NCI-H2196 treated with DMSO at 0.1 percent for 48 hours (cell line): ENCODE measurements around the gene SLAMF8.
A peak's percentile ranks its signal among the peaks of the same experiment; 100 is the strongest.

Experiments used
- DNase-seq: peaks from one replicate; lab custom pipeline; 2025; ENCODE audit not compliant: unreplicated experiment; lab: John Stamatoyannopoulos, UW

The SLAMF8 gene

DNA sequence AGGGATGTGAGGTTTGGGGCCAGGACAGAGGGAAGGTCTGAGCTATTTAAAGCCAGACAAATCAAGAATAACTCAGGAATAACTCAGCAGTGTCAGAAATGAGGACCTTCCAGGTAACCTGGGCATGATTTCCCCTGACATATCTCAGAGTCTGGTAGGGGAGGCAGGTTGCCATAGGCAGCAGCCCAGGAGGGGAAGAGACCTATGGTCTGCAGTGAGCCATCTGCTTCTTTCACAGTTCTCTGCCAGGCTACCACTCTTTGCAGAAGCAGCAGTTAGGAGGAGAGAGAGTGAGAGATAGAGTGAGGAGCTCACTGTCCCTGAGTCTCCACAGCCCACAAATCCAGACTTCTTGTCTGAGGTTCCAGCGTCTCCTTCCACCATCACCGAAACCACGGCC, 42.1 kb downstream of the SLAMF8 start:
- DNase-seq, result no peak

DNA sequence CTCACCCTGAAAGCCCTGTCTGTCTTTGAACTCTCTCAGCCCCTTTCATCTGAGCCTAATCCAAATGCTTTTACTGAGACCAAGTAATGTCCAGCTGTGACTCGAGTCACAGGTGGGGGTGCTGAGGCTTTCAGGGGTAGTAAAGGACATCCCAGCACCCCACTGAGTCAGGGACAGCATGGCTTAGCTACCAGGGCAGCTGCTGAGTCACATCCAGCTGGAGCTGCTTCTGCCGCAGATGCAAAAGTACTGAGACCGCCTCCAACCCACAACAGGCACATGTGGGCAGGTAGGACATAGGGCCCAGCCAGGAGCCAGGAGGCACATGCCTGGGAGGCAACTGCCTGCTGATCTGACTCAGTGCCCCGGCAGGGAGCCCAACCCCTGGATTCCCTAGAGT, 42.5 kb downstream of the SLAMF8 start:
- no peak for DNase-seq

DNA sequence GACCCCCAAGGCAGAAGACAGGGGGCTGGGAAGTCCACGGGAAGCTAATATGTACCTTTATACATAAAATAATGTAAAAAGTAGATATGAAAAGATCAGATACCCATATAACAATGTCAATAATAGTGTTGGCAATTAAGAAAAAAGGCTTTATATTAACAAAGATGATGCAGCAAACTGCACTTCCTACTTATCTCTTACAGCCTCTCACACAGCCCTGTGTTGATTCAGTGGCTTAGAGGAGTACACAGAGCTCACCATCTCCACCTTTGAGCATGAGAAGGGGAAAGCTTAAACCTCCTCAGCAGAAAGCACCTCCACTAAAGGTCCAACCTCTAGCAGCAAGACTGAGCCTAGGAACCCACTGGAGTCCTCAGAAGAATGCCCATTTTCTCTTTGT, 42.9 kb downstream of the SLAMF8 start:
- DNase-seq, result no peak

DNA sequence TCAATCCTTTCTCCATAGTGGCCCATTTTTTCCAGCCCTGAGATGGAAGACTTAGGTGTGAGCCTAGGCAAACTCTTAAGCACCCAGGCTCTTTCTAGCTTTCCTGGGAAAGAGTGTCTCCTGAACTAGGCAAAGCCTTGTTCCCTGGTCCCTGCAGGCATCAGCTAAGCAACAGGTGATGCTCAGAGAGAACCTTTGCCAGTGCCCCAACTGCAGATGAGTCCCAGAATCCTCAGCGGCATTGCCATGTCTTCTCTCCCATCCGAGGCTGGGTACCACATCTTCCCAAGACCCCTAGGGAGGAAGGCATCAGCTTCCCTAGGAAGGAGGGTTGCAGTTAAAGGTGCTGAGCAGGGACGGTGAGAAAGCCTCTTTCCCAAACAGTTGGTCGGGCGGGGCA, 44.0 kb downstream of the SLAMF8 start:
- no peak for DNase-seq

DNA sequence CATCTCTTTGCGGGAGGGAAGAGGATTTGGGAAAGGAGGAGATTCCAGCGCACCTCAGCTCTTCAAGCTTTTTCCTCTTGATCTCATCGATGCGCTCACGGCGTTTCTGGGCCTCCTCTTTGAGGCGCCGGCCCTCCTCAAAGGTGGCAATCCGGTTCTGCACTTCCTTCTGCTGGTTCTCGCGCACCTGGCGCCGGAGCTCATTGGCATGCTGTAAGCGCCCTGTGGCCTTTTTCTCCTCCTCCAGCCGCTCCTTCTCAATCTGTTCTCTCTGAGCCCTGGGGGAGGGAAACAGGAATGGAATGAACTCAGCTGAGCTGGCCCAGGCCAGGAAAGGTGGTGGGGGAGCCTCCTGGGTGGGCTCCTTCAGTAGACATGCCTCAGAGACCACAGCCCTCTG, 46.2 kb downstream of the SLAMF8 start:
- no peak for DNase-seq

DNA sequence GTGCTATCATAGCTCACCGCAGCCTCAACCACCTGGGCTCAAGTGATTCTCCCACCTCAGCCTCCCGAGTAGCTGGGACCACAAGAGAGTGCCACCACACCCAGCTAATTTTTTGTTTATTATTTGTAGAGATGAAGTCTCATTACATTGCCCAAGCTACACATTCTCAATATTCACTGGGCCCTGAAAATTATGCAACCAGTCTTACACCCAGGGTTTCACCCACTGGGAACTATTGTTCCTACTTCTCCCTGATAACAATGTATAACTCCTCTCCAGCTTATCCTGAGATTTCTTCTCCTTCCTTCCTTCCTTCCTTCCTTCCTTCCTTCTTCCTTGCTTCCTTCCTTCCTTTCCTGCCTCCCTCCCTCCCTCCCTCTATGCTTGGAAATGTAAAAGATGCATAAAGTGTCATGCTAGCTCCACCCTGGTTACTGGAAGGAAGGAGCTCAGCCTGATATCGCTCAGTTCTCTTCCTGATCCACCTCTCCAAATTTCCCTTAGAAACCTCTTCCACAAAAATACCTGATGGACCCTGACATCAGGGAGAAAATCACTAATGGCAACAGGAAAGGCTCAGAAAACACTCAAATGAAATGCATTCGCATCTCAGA, 47.0 kb downstream of the SLAMF8 start:
- no peak for DNase-seq

DNA sequence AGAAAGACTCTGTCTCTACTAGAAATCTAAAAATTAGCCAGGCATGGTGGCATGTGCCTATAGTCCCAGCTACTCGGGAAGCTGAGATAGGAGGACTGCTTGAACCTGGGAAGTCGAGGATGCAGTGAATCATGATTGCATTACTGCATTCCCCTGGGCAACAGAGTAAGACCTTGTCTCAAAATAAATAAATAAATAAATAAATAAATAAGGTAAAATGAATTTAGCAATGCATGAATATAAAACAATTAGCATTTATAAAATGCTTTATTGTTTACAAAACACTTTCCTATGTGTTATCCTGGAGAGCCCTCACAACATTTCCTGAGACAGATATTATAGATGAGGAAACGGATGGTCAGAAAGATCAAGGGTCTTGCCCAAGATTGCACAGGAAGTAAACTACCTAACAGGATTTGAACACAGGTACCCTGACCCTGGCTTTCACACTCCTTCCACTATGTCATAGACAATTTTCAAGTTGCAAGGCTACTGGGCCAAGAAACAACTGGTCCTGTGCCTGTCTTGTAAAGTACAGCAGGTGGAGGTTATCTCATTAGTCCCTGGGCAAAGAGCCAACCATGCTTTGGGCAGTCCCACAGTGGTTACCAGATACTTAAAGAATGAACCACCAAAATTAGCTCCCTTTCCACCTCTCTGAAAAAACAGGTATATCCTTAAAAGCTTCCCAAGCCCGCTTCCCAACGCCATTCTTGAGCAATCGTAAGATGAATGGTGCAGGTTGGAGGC, 51.2 kb downstream of the SLAMF8 start:
- DNase-seq, result peak; percentile 22

DNA sequence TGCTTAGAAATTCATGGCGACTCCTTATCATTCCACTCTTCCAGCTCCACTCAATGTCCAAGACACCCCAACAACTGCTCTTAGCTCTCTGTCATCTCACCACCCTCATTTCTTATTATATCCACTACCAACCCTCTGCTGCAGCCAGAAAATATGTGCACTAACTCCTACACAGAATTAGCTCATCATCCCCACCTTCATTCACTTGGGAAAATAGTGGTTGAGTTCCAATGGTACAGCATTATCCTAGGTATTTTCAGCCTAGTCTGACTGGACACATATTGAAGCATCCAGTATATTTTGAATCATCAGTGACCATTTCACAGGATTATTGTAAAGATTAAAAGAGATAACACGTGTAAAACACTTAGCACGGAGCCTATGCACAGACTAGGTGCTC, 52.5 kb downstream of the SLAMF8 start:
- no peak for DNase-seq

DNA sequence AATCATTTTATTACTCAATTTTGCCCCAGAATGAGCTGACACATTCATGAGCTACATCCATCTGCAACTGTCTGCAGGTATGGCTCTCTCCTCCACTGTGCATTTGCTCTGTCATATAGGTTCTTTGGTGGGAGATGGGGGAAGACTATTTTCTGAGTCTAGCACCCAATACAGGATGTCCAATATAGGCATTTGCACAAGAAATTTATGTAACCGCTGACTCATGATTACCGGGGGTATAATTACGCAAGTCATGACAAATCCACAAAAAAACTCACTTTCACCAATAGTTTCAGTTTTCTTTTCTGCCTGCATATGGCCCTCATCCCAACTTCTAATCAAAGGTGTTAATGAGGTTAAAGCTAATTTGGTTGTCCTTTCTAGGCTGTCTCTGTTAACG, 53.3 kb downstream of the SLAMF8 start:
- DNase-seq, result no peak

DNA sequence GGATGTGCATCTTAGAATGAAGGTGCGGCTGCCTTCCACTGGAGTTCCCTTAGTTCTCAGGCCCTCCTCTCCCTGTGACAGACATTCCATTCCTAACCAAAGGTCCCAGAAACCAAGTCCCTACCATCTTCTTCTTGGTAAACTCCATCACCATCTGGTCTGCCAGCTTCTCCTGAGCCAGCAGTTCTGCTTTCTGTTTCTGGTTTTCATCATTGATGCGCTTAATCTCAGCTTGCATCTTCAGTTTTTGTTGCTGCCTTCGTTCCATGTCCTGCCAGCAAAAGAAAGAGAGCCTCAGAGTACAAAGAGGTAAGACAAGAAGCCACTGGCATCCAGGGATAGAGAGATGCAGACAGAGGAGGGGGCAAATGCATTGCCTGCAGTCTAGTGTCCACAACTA, 53.8 kb downstream of the SLAMF8 start:
- DNase-seq, result no peak

DNA sequence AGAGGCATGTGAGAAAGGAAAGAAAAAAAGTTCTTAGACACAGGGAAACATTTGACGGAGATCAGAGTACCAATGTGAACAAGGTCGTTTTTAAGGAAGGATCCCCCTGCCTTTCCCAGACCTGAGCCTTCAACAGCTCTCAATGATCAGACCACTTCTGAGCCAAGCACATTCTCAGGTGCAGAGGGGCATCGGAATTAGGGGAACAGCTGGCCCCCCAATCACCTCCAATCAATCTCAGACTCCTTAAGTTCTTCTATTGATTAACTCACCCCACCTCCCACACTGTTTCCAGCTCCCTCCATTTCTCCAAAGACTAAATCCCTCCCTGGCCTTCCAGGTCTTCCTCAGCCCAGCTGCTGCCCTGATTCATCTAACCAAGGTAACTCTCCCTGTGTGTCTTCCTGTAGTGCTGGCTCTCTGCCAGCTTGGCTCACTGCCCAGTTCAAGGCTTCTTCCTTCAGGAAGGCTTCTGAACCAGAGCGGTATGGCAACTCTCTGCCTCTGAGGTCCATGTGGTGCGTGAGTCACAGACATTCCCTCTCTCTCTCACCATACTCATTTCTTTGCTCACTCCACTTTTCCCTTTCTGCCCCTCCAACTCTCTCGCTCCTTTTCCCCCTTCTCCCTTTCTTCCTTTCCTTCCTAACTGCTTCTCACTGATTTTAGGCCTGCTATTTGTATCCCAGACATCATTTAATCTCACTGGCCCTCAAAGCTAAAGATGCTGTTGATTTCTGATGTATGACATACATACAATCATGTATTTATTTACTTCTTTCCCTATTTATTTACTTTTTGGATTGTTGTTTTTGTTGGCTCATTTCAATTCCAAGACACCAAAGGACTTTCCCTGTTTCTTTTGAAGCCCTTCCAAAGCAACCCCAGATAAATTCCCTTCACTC, 55.2 kb downstream of the SLAMF8 start:
- DNase-seq, result peak; percentile 80

DNA sequence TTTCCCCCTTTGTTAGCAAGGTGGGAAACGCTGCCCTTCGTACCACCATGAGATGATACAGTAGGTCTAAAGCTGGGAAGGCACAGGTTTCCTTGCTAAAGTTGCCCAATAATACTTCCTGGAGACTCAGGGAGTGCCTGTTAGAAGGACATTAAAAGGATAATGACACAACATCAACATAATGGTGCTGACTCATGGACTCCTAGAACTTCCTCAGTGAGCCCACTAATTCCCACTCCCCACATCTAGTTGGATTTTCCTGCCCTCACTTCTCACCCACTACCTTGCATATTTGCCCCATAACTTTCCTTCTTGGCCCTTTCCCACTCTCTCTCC, 55.8 kb downstream of the SLAMF8 start:
- no peak for DNase-seq

DNA sequence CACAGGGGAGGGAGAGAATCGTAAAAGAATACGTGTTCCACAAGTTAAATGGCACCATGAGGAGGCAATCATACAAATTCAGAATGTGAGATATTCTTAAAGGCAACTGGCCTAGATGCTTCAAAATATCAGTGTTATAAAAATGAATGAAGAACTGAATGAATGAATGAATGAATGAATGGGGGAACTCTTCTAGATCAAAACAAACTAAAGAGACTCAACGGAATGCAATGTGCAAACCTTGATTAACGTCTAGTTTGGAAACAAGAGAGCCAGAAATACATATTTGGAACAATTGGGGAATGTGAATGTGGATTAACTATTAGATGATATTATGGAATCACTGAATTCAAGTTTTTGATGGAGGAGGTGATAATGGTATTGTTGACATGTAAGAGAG, 56.5 kb downstream of the SLAMF8 start:
- DNase-seq, result no peak

DNA sequence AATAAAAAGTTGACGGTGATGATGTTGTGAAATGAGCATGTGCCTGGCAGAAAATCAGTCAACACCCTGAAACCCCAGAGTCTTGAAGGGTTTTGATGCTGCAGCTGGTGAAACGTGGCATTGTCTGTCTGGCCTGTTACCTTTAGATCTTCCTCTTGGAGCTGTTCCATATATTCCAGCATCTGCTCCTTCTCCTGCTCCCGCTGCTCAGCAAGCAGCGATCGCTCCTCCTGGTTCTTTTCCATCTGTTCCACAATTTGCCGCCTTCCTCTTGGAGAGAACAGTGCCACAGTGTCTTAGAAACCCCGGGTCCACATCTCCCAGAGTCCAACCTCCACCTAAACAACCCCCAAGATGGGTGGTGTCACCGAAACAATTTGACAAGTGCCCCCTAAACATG, 57.6 kb downstream of the SLAMF8 start:
- no peak for DNase-seq
